ENCODE data around the gene APOL1.

DNA sequence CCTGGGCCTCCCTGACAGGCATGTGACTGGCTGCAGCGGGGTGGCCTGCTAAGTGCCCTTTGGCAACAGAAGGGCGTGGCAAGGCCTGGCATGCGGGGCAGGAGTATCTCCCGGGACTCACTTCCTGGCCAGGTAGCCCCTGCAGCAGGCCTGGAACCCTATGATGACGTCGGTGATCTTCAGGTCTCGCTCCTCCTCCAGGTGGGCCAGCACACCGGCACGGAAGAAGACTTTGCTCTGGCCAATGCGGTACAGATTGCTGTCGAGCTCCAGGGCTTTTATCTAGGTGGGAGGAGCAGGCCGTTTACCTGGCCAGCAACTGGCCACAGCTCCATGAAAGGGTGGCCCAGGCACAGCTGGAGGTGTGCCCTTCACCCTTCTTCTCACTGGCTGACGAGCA is 50.9 kb downstream of the APOL1 start:
- TF ChIP-seq POLR2A (IDR thresholded peaks at IDR 0.05), result no peak
- TF ChIP-seq, protein P1, sequence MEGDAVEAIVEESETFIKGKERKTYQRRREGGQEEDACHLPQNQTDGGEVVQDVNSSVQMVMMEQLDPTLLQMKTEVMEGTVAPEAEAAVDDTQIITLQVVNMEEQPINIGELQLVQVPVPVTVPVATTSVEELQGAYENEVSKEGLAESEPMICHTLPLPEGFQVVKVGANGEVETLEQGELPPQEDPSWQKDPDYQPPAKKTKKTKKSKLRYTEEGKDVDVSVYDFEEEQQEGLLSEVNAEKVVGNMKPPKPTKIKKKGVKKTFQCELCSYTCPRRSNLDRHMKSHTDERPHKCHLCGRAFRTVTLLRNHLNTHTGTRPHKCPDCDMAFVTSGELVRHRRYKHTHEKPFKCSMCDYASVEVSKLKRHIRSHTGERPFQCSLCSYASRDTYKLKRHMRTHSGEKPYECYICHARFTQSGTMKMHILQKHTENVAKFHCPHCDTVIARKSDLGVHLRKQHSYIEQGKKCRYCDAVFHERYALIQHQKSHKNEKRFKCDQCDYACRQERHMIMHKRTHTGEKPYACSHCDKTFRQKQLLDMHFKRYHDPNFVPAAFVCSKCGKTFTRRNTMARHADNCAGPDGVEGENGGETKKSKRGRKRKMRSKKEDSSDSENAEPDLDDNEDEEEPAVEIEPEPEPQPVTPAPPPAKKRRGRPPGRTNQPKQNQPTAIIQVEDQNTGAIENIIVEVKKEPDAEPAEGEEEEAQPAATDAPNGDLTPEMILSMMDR (IDR thresholded peaks at IDR 0.05), result no peak
